ENCODE data around the gene SPDYE6.
"Not testable (repeated sequence)": the region's sequence is repeated elsewhere in the genome, so short reads cannot be mapped to it uniquely, and the experiment has no call there.

SPDYE6 gene

GRCh38 chr7:102313997-102314780 lies 42.1 kb downstream of the SPDYE6 start:
- H3K9ac ChIP-seq (ENCODE audit: low read length): no peak overlapping the region
- H3K27ac ChIP-seq (ENCODE audit: low read depth, low read length): no peak overlapping the region

GRCh38 chr7:102312317-102312716 lies 43.9 kb downstream of the SPDYE6 start:
- no peak overlapping the region for H3K27ac ChIP-seq (ENCODE audit: low read depth, low read length)

More at GRCh38 chr7:102313997-102314780, 42.1 kb downstream of the SPDYE6 start:
- Histone ChIP-seq H3K27me3 (ENCODE audit: control insufficient read depth, insufficient read depth, low read length) (no peaks in the 10 kb centered on the region; the same call in 1 of the 2 replicates), H3K36me3 (ENCODE audit: control insufficient read depth, insufficient read depth, low read length) (peaks cover 9% of the 10 kb centered on the region; the same call in 1 of the 2 replicates), H3K4me3 (ENCODE audit: low read depth, low read length) (no peak overlapping the region), H3K9me3 (ENCODE audit: control insufficient read depth, insufficient read depth, low read depth, low read length) (no peaks in the 10 kb centered on the region), H3K4me1 (ENCODE audit: control insufficient read depth, insufficient read depth, low read length) (peaks cover 9% of the 10 kb centered on the region; the same call in 1 of the 2 replicates)

GRCh38 chr7:102310414-102310815 lies 45.8 kb downstream of the SPDYE6 start:
- peaks cover 15% of the 10 kb centered on the region for H3K4me1 ChIP-seq (ENCODE audit: control insufficient read depth, insufficient read depth, low read length)
- H3K9me3 ChIP-seq (ENCODE audit: control insufficient read depth, insufficient read depth, low read depth, low read length): no peaks in the 10 kb centered on the region
- H3K9ac ChIP-seq (ENCODE audit: low read length): no peak overlapping the region
- peaks cover 13% of the 10 kb centered on the region; the same call in 1 of the 2 replicates for H3K36me3 ChIP-seq (ENCODE audit: control insufficient read depth, insufficient read depth, low read length)
- H3K27me3 ChIP-seq (ENCODE audit: control insufficient read depth, insufficient read depth, low read length): no peaks in the 10 kb centered on the region
- H3K4me3 ChIP-seq (ENCODE audit: low read depth, low read length): no peak overlapping the region
- no peak overlapping the region for H3K27ac ChIP-seq (ENCODE audit: low read depth, low read length)

More at GRCh38 chr7:102312317-102312716, 43.9 kb downstream of the SPDYE6 start:
- Histone ChIP-seq H3K4me3 (ENCODE audit: low read depth, low read length) (no peak overlapping the region), H3K9ac (ENCODE audit: low read length) (no peak overlapping the region), H3K4me1 (ENCODE audit: control insufficient read depth, insufficient read depth, low read length) (peaks cover 8% of the 10 kb centered on the region), H3K27me3 (ENCODE audit: control insufficient read depth, insufficient read depth, low read length) (no peaks in the 10 kb centered on the region), H3K9me3 (ENCODE audit: control insufficient read depth, insufficient read depth, low read depth, low read length) (no peaks in the 10 kb centered on the region), H3K36me3 (ENCODE audit: control insufficient read depth, insufficient read depth, low read length) (peaks cover 13% of the 10 kb centered on the region; the same call in 1 of the 2 replicates)

- Histone ChIP-seq H3K36me3 (ENCODE audit: control insufficient read depth, insufficient read depth, low read length) (peaks cover 7% of the 10 kb centered on the region; the same call in 1 of the 2 replicates), H3K4me3 (ENCODE audit: low read depth, low read length) (peak overlapping the region; percentile 3; the same call in 1 of the 2 replicates), H3K27me3 (ENCODE audit: control insufficient read depth, insufficient read depth, low read length) (no peaks in the 10 kb centered on the region), H3K4me1 (ENCODE audit: control insufficient read depth, insufficient read depth, low read length) (peaks cover 19% of the 10 kb centered on the region), H3K27ac (ENCODE audit: low read depth, low read length) (0 out of 2 replicates have a peak overlapping the region, but pooled peaks have one; percentile 6), H3K9me3 (ENCODE audit: control insufficient read depth, insufficient read depth, low read depth, low read length) (no peaks in the 10 kb centered on the region), H3K9ac (ENCODE audit: low read length) (no peak overlapping the region)
These were observed 49.1 kb downstream of the SPDYE6 start for GRCh38 chr7:102306916-102307677.

- Histone ChIP-seq H3K4me3 (ENCODE audit: low read depth, low read length) (no peak overlapping the region), H3K27me3 (ENCODE audit: control insufficient read depth, insufficient read depth, low read length) (peaks cover 2% of the 10 kb centered on the region; the same call in 1 of the 2 replicates), H3K9me3 (ENCODE audit: control insufficient read depth, insufficient read depth, low read depth, low read length) (no peaks in the 10 kb centered on the region), H3K36me3 (ENCODE audit: control insufficient read depth, insufficient read depth, low read length) (peaks cover 7% of the 10 kb centered on the region; the same call in 1 of the 2 replicates), H3K27ac (ENCODE audit: low read depth, low read length) (no peak overlapping the region), H3K4me1 (ENCODE audit: control insufficient read depth, insufficient read depth, low read length) (peaks cover 23% of the 10 kb centered on the region), H3K9ac (ENCODE audit: low read length) (no peak overlapping the region)
These were observed 50.6 kb downstream of the SPDYE6 start for GRCh38 chr7:102305414-102306268.

- H3K4me1 ChIP-seq (ENCODE audit: control insufficient read depth, insufficient read depth, low read length): peaks cover 23% of the 10 kb centered on the region
- H3K9ac ChIP-seq (ENCODE audit: low read length): no peak overlapping the region
- H3K36me3 ChIP-seq (ENCODE audit: control insufficient read depth, insufficient read depth, low read length): peaks cover 7% of the 10 kb centered on the region; the same call in 1 of the 2 replicates
- no peaks in the 10 kb centered on the region for H3K9me3 ChIP-seq (ENCODE audit: control insufficient read depth, insufficient read depth, low read depth, low read length)
- H3K27me3 ChIP-seq (ENCODE audit: control insufficient read depth, insufficient read depth, low read length): peaks cover 8% of the 10 kb centered on the region
- no peak overlapping the region for H3K4me3 ChIP-seq (ENCODE audit: low read depth, low read length)
- H3K27ac ChIP-seq (ENCODE audit: low read depth, low read length): no peak overlapping the region
These were observed 51.6 kb downstream of the SPDYE6 start for GRCh38 chr7:102304668-102305067.

GRCh38 chr7:102303669-102304422 lies 52.4 kb downstream of the SPDYE6 start:
- H3K4me3 ChIP-seq (ENCODE audit: low read depth, low read length): no peak overlapping the region
- H3K27me3 ChIP-seq (ENCODE audit: control insufficient read depth, insufficient read depth, low read length): peaks cover 13% of the 10 kb centered on the region
- no peaks in the 10 kb centered on the region for H3K9me3 ChIP-seq (ENCODE audit: control insufficient read depth, insufficient read depth, low read depth, low read length)
- H3K4me1 ChIP-seq (ENCODE audit: control insufficient read depth, insufficient read depth, low read length): peaks cover 23% of the 10 kb centered on the region
- H3K36me3 ChIP-seq (ENCODE audit: control insufficient read depth, insufficient read depth, low read length): peaks cover 4% of the 10 kb centered on the region; the same call in 1 of the 2 replicates
- no peak overlapping the region for H3K27ac ChIP-seq (ENCODE audit: low read depth, low read length)
- H3K9ac ChIP-seq (ENCODE audit: low read length): no peak overlapping the region

- Histone ChIP-seq H3K27me3 (ENCODE audit: control insufficient read depth, insufficient read depth, low read length) (peaks cover 13% of the 10 kb centered on the region), H3K36me3 (ENCODE audit: control insufficient read depth, insufficient read depth, low read length) (no peaks in the 10 kb centered on the region), H3K4me1 (ENCODE audit: control insufficient read depth, insufficient read depth, low read length) (peaks cover 14% of the 10 kb centered on the region), H3K4me3 (ENCODE audit: low read depth, low read length) (no peak overlapping the region), H3K9ac (ENCODE audit: low read length) (no peak overlapping the region), H3K27ac (ENCODE audit: low read depth, low read length) (no peak overlapping the region), H3K9me3 (ENCODE audit: control insufficient read depth, insufficient read depth, low read depth, low read length) (no peaks in the 10 kb centered on the region)
These were observed 54.2 kb downstream of the SPDYE6 start for GRCh38 chr7:102302025-102302424.

GRCh38 chr7:102301367-102301766 lies 54.9 kb downstream of the SPDYE6 start:
- H3K27ac ChIP-seq (ENCODE audit: low read depth, low read length); H3K4me3 ChIP-seq (ENCODE audit: low read depth, low read length); H3K9me3 ChIP-seq (ENCODE audit: control insufficient read depth, insufficient read depth, low read depth, low read length); H3K36me3 ChIP-seq (ENCODE audit: control insufficient read depth, insufficient read depth, low read length); H3K9ac ChIP-seq (ENCODE audit: low read length): not testable (repeated sequence)
- Histone ChIP-seq H3K27me3 (ENCODE audit: control insufficient read depth, insufficient read depth, low read length) (peaks cover 13% of the 10 kb centered on the region), H3K4me1 (ENCODE audit: control insufficient read depth, insufficient read depth, low read length) (peaks cover 10% of the 10 kb centered on the region)

Measured in HUES6 (cell line).